CD4-positive, alpha-beta T cell treated with Interleukin-4 for 4 hours (primary cell): ENCODE data around the gene GTF2IRD1.
"Not testable (repeated sequence)": the region's sequence is repeated elsewhere in the genome, so short reads cannot be mapped to it uniquely, and the experiment has no call there.

Experiments
- DNase-seq: peaks from one replicate; pipeline ENCODE4 v3.0.0-alpha.2; 2020

The GTF2IRD1 gene

DNA sequence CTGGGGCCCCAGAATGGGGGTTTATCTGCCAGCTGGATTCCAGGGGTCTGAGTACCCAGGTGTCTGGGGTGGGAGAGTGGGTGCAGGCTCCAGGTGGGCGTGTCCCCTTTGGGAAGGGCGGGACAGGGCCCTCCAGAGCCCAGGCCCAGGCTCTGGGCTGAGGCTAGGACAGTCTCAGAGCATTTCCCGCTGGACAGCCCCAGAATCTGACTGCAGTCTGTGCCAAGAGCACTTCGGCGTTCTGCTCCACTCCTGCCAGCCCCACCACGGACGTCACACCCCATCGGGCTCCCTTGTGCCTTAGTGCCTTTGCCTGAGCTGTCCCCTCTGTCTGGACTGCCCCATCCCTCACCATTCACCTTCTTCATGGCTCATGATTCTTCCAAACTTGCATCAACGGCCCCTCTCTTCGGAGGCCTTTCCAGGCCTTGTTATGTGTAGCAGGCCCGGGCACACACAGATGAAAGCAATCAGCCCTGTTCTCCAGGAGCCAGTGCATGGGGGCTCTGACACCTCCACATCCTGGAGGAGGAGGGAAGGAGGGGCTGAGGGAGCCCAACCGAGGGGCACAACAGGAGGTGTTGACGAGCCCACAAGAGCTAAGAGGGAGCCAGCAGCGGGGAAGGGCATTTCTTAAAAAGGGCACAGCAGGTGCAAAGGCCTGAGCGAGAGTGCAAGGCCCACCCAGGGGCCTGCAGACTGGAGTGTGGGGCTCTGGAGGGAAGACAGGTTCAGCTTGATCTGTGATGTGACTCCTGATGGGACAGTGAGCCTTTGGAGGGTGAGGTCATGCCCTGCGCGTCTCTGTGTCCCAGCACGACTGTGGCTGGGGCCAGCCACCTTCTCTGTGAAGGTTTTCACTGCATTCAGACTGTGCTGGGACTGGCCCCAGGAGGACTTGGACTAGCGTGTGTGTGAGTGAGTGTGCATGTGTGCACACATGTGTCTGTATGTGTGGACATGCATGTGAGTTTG, 41.7 kb downstream of the GTF2IRD1 start:
- no peak for DNase-seq

GRCh38 chr7:74496272-74496671, 42.6 kb downstream of the GTF2IRD1 start:
- DNase-seq: no peak

- DNase-seq: not testable (repeated sequence)
These were observed 43.1 kb downstream of the GTF2IRD1 start for GRCh38 chr7:74496773-74497172.

DNA sequence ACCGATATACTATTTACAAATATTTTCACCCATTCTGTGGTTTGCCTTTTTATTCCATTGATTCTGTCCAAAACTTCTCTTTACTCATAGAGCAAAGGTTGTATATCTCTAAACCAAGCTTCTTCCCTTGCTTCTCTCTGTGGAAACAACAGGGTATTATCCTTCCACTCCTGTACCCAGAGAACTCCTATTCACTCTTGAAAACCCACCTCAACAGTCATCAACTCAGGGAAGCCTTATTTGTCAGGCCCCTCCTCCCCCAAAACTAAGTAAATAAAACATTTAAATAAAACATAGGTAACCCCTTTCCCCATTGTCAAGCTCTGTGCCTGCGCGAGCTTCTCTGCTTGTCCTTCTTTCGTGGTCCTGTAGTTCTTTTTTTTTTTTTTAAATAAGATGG, 44.6 kb downstream of the GTF2IRD1 start:
- no peak for DNase-seq

DNA sequence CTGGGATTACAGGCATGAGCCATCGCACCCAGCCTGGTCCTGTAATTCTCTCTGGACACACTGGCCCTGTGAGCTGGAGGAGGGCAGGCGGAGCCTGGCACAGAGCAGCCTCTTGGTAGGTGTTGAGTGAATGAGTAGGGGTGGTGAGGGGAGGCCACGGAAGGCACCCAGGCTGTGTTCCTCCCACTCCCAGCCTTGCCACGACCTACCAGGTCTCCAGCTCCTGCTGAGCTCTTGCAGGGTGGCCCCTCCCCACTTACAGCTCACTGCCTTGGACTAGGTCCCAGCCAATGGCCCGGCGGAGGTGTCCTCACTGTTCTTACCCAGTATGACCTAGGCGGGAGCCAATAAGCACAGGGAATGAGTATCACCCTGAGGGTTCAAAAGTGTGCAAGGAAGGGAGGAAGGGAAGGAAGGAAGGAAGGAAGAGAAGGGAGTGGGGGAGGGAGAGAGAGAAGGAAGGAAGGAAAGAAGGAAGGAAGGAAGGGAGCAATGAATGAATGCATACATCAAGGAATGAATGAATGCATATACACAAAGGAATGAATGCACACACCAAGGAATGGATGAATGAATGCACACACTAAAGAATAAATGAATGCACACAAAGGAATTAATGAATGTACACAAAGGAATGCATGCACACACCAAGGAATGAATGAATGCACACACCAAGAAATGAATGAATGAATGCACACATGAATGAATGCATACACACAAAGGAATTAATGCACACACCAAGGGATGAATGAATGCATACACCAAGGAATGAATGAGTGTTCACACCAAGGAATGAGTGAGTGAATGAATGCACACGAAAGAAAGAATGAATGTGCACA, 45.5 kb downstream of the GTF2IRD1 start:
- no peak for DNase-seq

- DNase-seq: no peak
These were observed 46.2 kb downstream of the GTF2IRD1 start for GRCh38 chr7:74499835-74500388.

DNA sequence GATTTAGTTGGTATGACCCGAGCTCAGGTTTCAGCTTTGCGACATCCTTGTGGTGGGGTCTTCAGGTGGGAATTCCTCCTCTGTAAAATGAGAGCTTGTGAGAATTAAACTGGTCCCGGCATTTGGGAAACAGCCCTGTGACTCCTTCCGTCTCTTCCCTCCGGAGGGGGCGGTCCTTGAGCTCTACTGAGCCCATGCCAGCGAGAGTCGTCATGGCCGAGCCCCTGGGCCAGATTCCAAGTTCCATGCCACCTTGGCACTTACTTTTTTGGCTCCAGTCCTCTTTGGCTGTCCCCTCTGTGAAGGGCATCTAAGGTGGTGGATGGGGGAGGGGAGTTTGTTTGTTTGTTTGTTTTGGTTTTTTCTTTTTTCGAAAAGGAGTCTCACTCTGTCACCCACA, 47.6 kb downstream of the GTF2IRD1 start:
- DNase-seq: no peak

GRCh38 chr7:74502216-74502891, 48.6 kb downstream of the GTF2IRD1 start:
- DNase-seq: no peak

DNA sequence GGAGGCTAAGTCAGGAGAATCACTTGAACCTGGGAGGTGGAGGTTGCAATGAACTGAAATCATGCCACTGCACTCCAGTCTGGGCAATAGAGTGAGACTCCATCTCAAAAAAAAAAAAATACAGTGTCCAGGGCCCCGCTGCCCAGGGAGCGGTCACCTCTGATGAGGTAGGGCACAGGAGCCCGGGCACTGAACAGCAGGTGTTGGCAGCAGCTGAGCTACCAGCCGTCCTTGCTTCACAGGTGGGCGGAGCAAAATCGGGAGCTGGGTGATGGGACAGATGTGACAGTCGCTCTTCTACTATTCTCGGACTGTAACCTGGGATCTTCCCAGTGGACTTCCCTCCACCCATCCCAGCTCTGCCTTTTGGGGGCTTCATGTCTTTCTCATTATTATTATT, 49.4 kb downstream of the GTF2IRD1 start:
- DNase-seq: no peak

DNA sequence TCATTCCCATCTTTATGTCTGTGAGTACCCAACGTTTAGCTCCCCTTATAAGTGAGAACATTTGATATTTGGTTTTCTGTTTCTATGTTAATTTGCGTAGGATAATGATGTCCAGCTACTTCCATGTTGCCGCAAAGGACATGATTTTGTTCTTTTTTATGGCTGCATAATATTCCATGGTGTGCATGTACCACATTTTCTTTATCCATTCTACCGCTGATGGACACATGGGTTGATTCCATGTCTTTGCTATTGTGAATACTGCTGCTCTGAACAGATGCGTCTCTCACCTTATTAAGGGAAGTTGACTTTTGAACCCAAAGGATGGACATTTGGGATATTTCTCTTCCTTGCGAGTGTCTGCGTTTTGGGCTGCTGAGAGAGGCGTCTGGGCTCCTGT, 50.2 kb downstream of the GTF2IRD1 start:
- DNase-seq: no peak

DNA sequence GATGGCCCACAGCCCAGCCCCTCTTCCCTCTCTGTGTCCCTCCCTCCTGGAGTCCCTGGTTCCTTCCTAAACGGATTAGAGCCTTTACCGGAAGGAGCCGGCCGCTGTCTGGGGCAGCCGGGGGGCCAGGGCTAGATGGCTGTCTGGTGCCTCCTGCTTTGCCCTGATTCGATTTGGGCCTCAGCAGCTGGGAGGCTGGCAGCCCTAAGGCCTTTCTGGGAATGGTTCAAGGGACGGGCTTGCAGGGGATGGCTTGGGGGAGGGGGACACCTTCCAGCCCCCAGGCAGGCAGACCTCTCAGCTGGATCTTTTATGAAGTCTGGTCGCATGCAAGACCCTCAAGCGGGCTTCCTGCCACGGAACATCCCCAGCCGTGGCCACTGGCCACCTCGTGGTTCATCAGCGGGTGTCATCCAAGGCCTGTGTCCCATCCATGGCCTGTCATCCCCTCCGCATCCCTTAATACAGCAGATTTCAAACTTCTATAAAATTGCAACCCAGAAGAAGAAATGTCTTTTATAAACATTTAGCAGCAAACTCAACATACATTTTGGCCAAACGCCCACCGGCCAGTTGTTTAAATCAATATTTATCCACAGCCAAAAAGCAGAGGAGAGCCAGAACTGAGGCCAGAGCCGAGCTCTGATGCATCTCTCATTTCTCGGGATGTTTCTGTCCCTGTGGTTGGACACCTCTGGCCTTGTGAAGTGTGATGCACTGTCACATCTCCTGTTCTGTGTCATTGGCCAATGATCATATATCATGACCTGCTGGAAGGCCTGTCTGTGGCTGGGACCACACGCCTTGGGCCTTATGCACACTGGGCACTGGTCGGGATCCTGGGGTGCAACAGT, 52.0 kb downstream of the GTF2IRD1 start:
- DNase-seq: no peak

GRCh38 chr7:74506325-74506724, 52.6 kb downstream of the GTF2IRD1 start:
- no peak for DNase-seq

- DNase-seq: no peak
These were observed 54.0 kb downstream of the GTF2IRD1 start for GRCh38 chr7:74507538-74508319.

DNA sequence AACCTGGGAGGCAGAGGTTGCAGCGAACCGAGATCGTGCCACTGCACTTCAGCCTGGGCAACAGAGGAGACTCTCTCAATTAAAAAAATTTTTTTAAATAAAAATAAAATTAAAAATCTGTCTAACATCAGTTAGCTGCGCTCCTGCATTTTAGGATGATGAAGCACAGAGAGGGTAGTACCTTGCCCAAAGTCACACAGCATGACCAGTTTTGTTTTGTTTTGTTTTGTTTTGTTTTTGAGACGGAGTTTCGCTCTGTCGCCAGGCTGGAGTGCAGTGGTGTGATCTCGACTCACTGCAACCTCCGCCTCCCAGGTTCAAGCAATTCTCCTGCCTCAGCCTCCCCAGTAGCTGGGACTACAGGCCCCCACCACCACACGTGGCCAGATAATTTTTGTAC, 55.7 kb downstream of the GTF2IRD1 start:
- DNase-seq: not testable (repeated sequence)

DNA sequence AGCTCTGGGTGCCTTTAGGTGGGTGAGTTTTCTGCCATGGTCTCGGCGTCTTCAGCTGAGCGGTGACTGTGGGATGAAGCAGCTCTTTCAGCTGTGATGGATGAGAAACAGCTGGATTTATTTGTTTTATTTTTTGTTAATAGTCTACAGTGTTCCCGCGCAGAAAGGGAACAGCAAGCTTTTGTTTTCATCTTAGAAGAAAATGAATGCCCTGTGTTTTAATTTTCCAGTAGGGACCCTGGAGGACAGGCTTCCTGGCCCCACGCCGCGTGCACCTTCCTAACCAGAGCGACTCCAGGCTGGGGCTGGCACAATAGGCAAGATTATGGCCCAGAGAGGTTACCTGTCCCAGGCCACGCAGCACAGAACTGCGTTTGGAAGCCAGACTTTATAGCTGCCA, 57.6 kb downstream of the GTF2IRD1 start:
- no peak for DNase-seq

GRCh38 chr7:74512762-74513161, 59.1 kb downstream of the GTF2IRD1 start:
- DNase-seq: no peak

DNA sequence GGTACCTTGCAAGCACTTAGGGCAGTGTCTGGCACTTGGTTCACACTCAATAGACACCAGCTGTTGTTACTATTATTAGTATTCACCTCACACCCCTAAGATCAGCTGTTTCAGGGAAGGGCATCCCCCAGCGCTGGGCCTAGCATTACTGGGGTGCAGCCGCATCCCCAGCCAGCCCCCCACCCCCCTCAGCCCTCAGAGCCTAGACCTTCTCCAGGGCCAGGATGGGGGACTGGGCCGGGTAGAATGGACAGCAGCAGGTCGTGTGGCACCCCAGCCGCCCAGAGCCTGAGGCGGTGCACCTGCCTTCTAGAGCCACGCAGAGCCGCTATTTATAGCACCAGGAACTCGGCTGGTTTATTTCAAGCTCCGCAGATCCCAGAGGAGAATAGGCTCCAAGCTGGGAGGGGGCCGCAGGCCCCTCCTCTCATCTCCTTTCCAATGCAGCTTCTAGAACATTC, 60.5 kb downstream of the GTF2IRD1 start:
- no peak for DNase-seq

- no peak for DNase-seq
These were observed 61.6 kb downstream of the GTF2IRD1 start for GRCh38 chr7:74515276-74515675.

DNA sequence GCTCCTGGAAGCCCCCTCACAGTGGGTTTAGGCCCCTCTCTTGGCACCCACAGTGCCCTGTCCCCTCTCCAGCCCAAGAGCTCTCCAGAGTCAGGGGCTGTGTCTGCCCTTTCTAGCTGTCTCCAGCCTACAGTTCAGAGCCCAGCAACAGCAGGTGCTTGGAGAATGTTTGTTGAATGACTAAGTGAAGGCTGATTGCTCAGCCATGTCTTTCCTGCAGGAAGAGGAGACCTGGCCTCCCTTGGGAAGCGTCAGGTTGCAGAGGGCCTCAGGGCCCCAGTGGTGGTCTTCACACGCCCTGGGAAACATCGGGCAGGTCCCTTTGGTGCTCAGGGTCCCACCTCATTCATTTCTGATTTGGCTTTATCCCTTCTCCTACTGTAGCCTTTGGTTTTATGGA, 62.5 kb downstream of the GTF2IRD1 start:
- DNase-seq: no peak

DNA sequence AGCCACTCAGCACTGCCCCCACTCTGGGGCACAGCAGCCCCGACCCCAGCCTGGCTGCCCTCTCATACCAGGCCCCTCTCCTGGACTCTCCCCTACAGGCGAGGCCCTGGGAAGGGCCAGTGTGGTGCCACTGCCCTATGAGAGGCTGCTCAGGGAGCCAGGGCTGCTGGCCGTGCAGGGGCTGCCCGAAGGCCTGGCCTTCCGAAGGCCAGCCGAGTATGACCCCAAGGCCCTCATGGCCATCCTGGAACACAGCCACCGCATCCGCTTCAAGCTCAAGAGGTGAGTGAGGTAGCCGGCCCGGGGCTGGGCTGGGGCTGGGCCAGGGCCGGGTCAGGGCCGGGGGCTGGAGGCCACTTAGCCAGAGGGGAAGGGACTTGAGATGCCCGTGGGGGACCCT, 64.3 kb downstream of the GTF2IRD1 start:
- DNase-seq: no peak

DNA sequence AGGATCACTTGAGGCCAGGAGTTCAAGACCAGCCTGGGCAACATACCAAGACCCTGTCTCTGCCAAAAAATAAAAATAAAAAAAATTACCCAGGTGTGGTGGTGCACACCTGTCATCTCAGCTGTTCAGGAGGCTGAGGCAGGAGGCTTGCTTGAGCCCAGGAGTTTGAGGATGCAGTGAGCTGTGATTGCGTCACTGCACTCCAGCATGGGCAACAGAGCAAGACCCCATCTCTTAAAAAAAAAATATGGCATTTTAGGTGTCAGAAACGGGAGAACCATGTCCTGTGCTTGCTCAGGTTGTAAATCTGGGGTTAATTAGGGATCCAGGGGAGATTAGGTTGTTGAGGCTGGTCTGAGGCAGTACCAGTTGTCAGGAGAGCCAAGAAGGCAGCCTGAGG, 64.9 kb downstream of the GTF2IRD1 start:
- no peak for DNase-seq
